Ecto neural progenitor cell (in vitro differentiated cells): ENCODE data around the gene KPNA6.

Experiments used
- DNase-seq: peaks from one replicate; pipeline ENCODE4 v3.0.0-alpha.2; 2018; ENCODE audit warnings: low spot score

The KPNA6 gene

GRCh38 chr1:32219022-32219421, 111.2 kb downstream of the KPNA6 start:
- no peak for DNase-seq

- DNase-seq: no peak
Observed at GRCh38 chr1:32220746-32221580, 113.1 kb downstream of the KPNA6 start.

- no peak for DNase-seq
Observed at GRCh38 chr1:32221581-32221979, 113.7 kb downstream of the KPNA6 start.

- peak; percentile 92 for DNase-seq
Observed at GRCh38 chr1:32221980-32222755, 114.3 kb downstream of the KPNA6 start, which contains the start of the genes EIF3I and TMEM234. Gene EIF3I, plus strand, starts transcription at chr1:32222407. Its CDS starts 35 bp downstream, at chr1:32222442. Gene TMEM234, minus strand, starts transcription at chr1:32222353. Its CDS starts 31 bp downstream, at chr1:32222322.

- no peak for DNase-seq
Observed at GRCh38 chr1:32223683-32224082, 115.8 kb downstream of the KPNA6 start.

GRCh38 chr1:32224285-32224684, 116.4 kb downstream of the KPNA6 start:
- no peak for DNase-seq
